Endothelial cell of umbilical vein (primary cell): ENCODE measurements around the gene ATF3. TPM values are rescaled to one million over a fixed set of nuclear protein-coding genes. Genes with fewer than 3 reads are reported as not detected.
"Not testable (repeated sequence)": the region's sequence is repeated elsewhere in the genome, so short reads cannot be mapped to it uniquely, and the experiment has no call there.

Source experiments
- BruUV-seq: library from RNA; stranded (reverse); fragments of 400-500 nt; replicated peaks from 2 replicates; lab custom pipeline; 2021; lab: Mats Ljungman, UMichigan
- CTCF ChIA-PET: fragments of 300-600, 350-600 bp; sonication (Branson Sonifier 250); formaldehyde crosslinking; loops from one replicate; lab custom pipeline; 2021; ENCODE audit warnings: antibody characterized with exemption, inconsistent platforms; lab: Charles Lee
- POLR2A ChIA-PET: fragments of 300-600, 350-600 bp; sonication (Branson Sonifier 250); formaldehyde crosslinking; loops from one replicate; lab custom pipeline; 2021; ENCODE audit warnings: antibody characterized with exemption, inconsistent platforms; lab: Charles Lee
- DNase-seq: peaks from one replicate; pipeline ENCODE4 v3.0.0-alpha.2; 2011; ENCODE audit warnings: low read depth, low spot score
- FAIRE-seq: peaks from 2 replicates; lab custom pipeline; 2011; peaks lifted over from hg19 to GRCh38; lab: Jason Lieb, UNC
- H2AFZ ChIP-seq: 2 replicates; pipeline ENCODE4 v1.6.0; 2012; ENCODE audit warnings: low read depth, low read length, control low read depth, inconsistent platforms
- H3K27ac ChIP-seq: 2 replicates; pipeline ENCODE4 v1.5.1; 2011; ENCODE audit warnings: low read depth, mild to moderate bottlenecking, control low read depth, low read length, moderate library complexity; ENCODE audit not compliant: insufficient read depth
- H3K27me3 ChIP-seq, 2 experiments: 2 replicates each; pipeline versions ENCODE4 v1.6.0 to v1.6.1; 2011; ENCODE audit warnings: low read length in 2 of 2, mixed read lengths in 1 of 2; ENCODE audit not compliant: control insufficient read depth in 2 of 2, insufficient read depth in 2 of 2
- H3K36me3 ChIP-seq, 2 experiments: 2 replicates in 1 of 2; 3 replicates in 1 of 2; pipeline ENCODE4 v1.5.1; 2011; ENCODE audit warnings: low read length in 2 of 2, mild to moderate bottlenecking in 1 of 2, moderate library complexity in 1 of 2; ENCODE audit not compliant: control insufficient read depth in 2 of 2, insufficient read depth in 2 of 2; ENCODE audit errors: extremely low read depth in 1 of 2
- H3K4me1 ChIP-seq: 3 replicates; pipeline ENCODE4 v1.5.1; 2011; ENCODE audit warnings: mild to moderate bottlenecking, low read length; ENCODE audit not compliant: control insufficient read depth, insufficient read depth; ENCODE audit errors: extremely low read depth
- H3K4me2 ChIP-seq: 2 replicates; pipeline ENCODE4 v1.6.1; 2011; ENCODE audit warnings: low read length, control low read depth, mixed read lengths; ENCODE audit not compliant: insufficient read depth
- H3K4me3 ChIP-seq, 3 experiments: fragments of 200-600 bp in 1 of 3; sonication (generic), shearing (Covaris generic) in 1 of 3; replicated peaks in 1 of 3; 2 replicates each; pipeline ENCODE4 v1.5.1; 2011 to 2016; ENCODE audit warnings: control low read depth in 3 of 3, low read length in 3 of 3, mild to moderate bottlenecking in 2 of 3, inconsistent platforms in 1 of 3, low read depth in 1 of 3, moderate library complexity in 1 of 3; ENCODE audit not compliant: insufficient read depth in 1 of 3
- H3K79me2 ChIP-seq: 2 replicates; pipeline ENCODE4 v1.6.0; 2012; ENCODE audit warnings: low read length, inconsistent platforms; ENCODE audit not compliant: control insufficient read depth, insufficient read depth
- H3K9ac ChIP-seq: replicated peaks from 2 replicates; pipeline ENCODE3; 2011; ENCODE audit warnings: low read length, control low read depth; ENCODE audit not compliant: insufficient read depth; ENCODE audit errors: extremely low read depth
- H3K9me1 ChIP-seq: replicated peaks from 3 replicates; pipeline ENCODE4 v1.6.0; 2011; ENCODE audit warnings: mild to moderate bottlenecking, low read length; ENCODE audit not compliant: control insufficient read depth, insufficient read depth; ENCODE audit errors: extremely low read depth
- H3K9me3 ChIP-seq: replicated peaks from 2 replicates; pipeline ENCODE4 v1.5.1; 2012; ENCODE audit warnings: low read length, inconsistent platforms; ENCODE audit not compliant: control insufficient read depth, insufficient read depth
- H4K20me1 ChIP-seq: replicated peaks from 2 replicates; pipeline ENCODE3; 2011; ENCODE audit warnings: mild to moderate bottlenecking, low read length; ENCODE audit not compliant: control insufficient read depth, insufficient read depth; ENCODE audit errors: extremely low read depth
- CTCF ChIP-seq, 2 donors: IDR thresholded peaks; 1 replicate in 1 of 2; 2 replicates in 1 of 2; pipeline ENCODE4 v1.5.1; 2011; ENCODE audit warnings: low read length in 2 of 2, mild to moderate bottlenecking in 2 of 2, moderate library complexity in 2 of 2, control low read depth in 1 of 2, inconsistent platforms in 1 of 2, low read depth in 1 of 2; ENCODE audit not compliant: insufficient read depth in 1 of 2; ENCODE audit errors: extremely low read depth in 1 of 2
- EZH2 ChIP-seq: IDR thresholded peaks from 2 replicates; pipeline ENCODE4 v1.6.1; 2012; ENCODE audit warnings: borderline replicate concordance, low read depth, mild to moderate bottlenecking, moderate library complexity, low read length, inconsistent platforms; ENCODE audit not compliant: severe bottlenecking
- FOS ChIP-seq: IDR thresholded peaks from 2 replicates; pipeline ENCODE4 v1.6.1; 2011; ENCODE audit warnings: mild to moderate bottlenecking, low read length, moderate library complexity, borderline replicate concordance; ENCODE audit not compliant: insufficient read depth
- dilution Hi-C: fragments of 300-500 bp; cut with MboI; formaldehyde crosslinking; loops from one replicate; pipeline ENCODE4 v1.15.0; 2019; ENCODE audit warnings: low sequenced_read_pairs; ENCODE audit not compliant: extremely low pct_ligation_motif_present
- intact Hi-C: fragments of 100-400 bp; cut with micrococcal nuclease; formaldehyde crosslinking; loops from one replicate; pipeline ENCODE4 v1.10.0; 2022
- polyA plus RNA-seq, 4 experiments: library from polyadenylated mRNA; depleted of rRNA in 3 of 4; stranded (reverse) in 3 of 4; unstranded in 1 of 4; fragments of >200 nt; gene quantifications; 2 replicates each; pipeline versions ENCODE4 v1.2.1 to v1.2.3, GENCODE V29; 2011 to 2012; ENCODE audit warnings: missing spikeins in 1 of 4
- total RNA-seq: library from RNA; stranded (reverse); gene quantifications from 2 replicates; pipeline ENCODE4 v1.2.3, GENCODE V29; 2021

Gene ATF3
- total and polyA plus RNA-seq, 2 donors (not counting 3 experiments of a cell fraction or from before 2014, with no cell fraction given): 6.1 to 17.1 TPM

- POLR2A ChIA-PET: no interaction called here
- peaks cover 0 to 5% of the 10 kb centered on the region in 2 experiments for H3K27me3 ChIP-seq
- dilution Hi-C loops (no loop called here), intact Hi-C loops (no loop called here)
- H3K9me3 ChIP-seq: no peaks in the 10 kb centered on the region
- H3K9me1 ChIP-seq: no peaks in the 10 kb centered on the region
- CTCF ChIA-PET: interaction anchor here (1.0 kb wide), 2 partner anchors 30 to 162 kb away, joined by 3 to 5 read pairs; partner anchors contain the start of gene ATF3
- TF ChIP-seq EZH2 (no peak), CTCF (IDR thresholded peaks at IDR 0.05; ENCODE audit: extremely low read depth in 1 of 2, insufficient read depth in 1 of 2, low read depth in 1 of 2, low read length in 2 of 2) (no peak), FOS (no peak)
- no peaks in the 10 kb centered on the region for H4K20me1 ChIP-seq
- no peak overlapping the region for H3K27ac ChIP-seq
- no peak for FAIRE-seq
- H3K79me2 ChIP-seq: no peaks in the 10 kb centered on the region
- peaks cover 27% of the 10 kb centered on the region for H3K4me1 ChIP-seq
- no peak overlapping the region for H3K4me3 ChIP-seq
- no peak for DNase-seq
- BruUV-seq: no TSS peak
- H3K36me3 ChIP-seq: no peaks in the 10 kb centered on the region
- H3K4me2 ChIP-seq: no peak overlapping the region
- no peak overlapping the region for H3K9ac ChIP-seq
- no peak overlapping the region for H2AFZ ChIP-seq
Observed at GRCh38 chr1:212638492-212639151, 30.1 kb downstream of the ATF3 start.

- H3K9me3 ChIP-seq, H3K36me3 ChIP-seq, intact Hi-C loops, H3K27ac ChIP-seq, DNase-seq, H3K27me3 ChIP-seq, H3K9me1 ChIP-seq, H3K4me2 ChIP-seq, H4K20me1 ChIP-seq, H3K79me2 ChIP-seq, BruUV-seq, POLR2A ChIA-PET, dilution Hi-C loops, FAIRE-seq, H2AFZ ChIP-seq, H3K4me3 ChIP-seq, H3K9ac ChIP-seq: not testable (repeated sequence)
- CTCF ChIA-PET: interaction anchor here (1.0 to 2.6 kb wide), 2 partner anchors 12 to 26 kb away, joined by 4 to 17 read pairs; no protein-coding TSS in a partner anchor
- H3K4me1 ChIP-seq: peaks cover 26% of the 10 kb centered on the region
Observed at GRCh38 chr1:212639524-212639923, 31.0 kb downstream of the ATF3 start.
